Mucosa of descending colon (tissue), 3 donors: ENCODE measurements around the gene MIF4GD. TPM values are rescaled to one million over a fixed set of nuclear protein-coding genes. Genes with fewer than 3 reads are reported as not detected.
"Not testable (repeated sequence)": the region's sequence is repeated elsewhere in the genome, so short reads cannot be mapped to it uniquely, and the experiment has no call there.

ENCODE experiments used
- ATAC-seq: fragments of 200-7000 bp; cut with Tn5 transposase; one replicate; pipeline ENCODE4 v1.9.1; 2020; ENCODE audit warnings: mild to moderate bottlenecking, moderate library complexity
- DNase-seq, 3 donors: peaks; one replicate each; pipeline ENCODE4 v3.0.0-alpha.2; 2020
- H3K36me3 ChIP-seq: fragments of 200-600 bp; one replicate; pipeline ENCODE4 v1.8.0; 2021; ENCODE audit warnings: low read depth, mild to moderate bottlenecking
- H3K4me1 ChIP-seq: fragments of 200-600 bp; one replicate; pipeline ENCODE4 v1.8.0; 2021; ENCODE audit warnings: low read depth, mild to moderate bottlenecking
- H3K4me3 ChIP-seq: fragments of 200-600 bp; one replicate; pipeline ENCODE4 v1.8.0; 2021; ENCODE audit warnings: mild to moderate bottlenecking
- H3K9me3 ChIP-seq: fragments of 200-600 bp; one replicate; pipeline ENCODE4 v1.8.0; 2021; ENCODE audit warnings: mild to moderate bottlenecking
- intact Hi-C, 2 donors: fragments of 100-400 bp; cut with DNase I in 1 of 2; cut with micrococcal nuclease in 1 of 2; formaldehyde crosslinking; loops; one replicate each; pipeline versions ENCODE4 v1.11.0 to v1.11.1; 2022; cut with DNase I, micrococcal nuclease
- total RNA-seq, 3 donors: library from RNA; stranded (reverse); fragmentation: NEBNext Ultra II Directional in 2 of 3; extraction: Animal tissue kit (Norgen Biotek cat#: 25700) in 2 of 3; gene quantifications; one replicate each; pipeline versions ENCODE4 v1.2.1 to v1.2.4, GENCODE V29; 2021 to 2023
- TF ChIP-seq, protein P1 (sequence below): fragments of 200-600 bp; IDR thresholded peaks from one replicate; pipeline ENCODE4 v1.8.0; 2022; ENCODE audit warnings: antibody characterized with exemption, mild to moderate bottlenecking
- donor health status: DM: no; HTN: no; CAD: no; lungs with moderate emphysema.
- donor health status: DM: no; HTN: no; CAD: no.
- donor health status: DM: no; HTN: yes; CAD: no.

MIF4GD gene
- total RNA-seq, 3 donors from 2014 or later, result 17.3 to 21.4 (median 19.1) TPM

DNA sequence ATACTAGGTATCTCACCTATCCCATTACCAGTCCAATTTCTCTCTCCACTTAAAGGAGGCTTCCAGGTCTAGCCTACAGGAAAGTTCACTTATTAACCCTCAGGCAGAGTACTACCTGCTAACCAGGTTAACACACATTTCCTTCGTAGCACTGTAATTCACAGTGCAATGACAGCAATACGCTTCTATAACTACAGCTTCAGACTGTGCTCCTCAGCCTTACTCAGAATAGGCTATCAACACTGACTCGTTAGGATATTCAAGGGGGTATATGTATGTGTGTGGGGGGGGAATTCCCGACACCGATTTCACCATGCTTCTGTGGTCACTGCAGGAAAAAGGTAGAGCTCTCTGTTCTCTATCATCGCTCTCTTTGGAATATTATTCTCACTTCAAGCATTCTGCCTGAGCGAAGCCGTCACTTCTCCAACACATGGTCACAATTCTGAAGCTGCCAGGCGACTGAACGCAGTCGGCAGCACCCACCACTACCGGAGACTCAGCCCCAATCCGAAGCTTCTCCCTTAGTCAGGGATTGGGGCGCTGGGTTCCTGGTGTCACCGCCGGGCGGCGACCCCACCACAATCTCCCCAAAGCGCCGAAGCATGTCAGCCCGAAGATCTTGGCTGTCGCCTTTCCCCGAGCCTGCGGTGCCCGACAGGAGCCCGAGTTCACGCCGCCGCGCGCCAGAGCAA is 10.2 kb downstream of the MIF4GD start:
- intact Hi-C loops, result no loop called here
- Histone ChIP-seq H3K4me3 (peak overlapping the region; percentile 91), H3K36me3 (no peaks in the 10 kb centered on the region), H3K4me1 (peaks cover 16% of the 10 kb centered on the region), H3K9me3 (no peaks in the 10 kb centered on the region)
- DNase-seq, result no peak
- TF ChIP-seq, protein P1, sequence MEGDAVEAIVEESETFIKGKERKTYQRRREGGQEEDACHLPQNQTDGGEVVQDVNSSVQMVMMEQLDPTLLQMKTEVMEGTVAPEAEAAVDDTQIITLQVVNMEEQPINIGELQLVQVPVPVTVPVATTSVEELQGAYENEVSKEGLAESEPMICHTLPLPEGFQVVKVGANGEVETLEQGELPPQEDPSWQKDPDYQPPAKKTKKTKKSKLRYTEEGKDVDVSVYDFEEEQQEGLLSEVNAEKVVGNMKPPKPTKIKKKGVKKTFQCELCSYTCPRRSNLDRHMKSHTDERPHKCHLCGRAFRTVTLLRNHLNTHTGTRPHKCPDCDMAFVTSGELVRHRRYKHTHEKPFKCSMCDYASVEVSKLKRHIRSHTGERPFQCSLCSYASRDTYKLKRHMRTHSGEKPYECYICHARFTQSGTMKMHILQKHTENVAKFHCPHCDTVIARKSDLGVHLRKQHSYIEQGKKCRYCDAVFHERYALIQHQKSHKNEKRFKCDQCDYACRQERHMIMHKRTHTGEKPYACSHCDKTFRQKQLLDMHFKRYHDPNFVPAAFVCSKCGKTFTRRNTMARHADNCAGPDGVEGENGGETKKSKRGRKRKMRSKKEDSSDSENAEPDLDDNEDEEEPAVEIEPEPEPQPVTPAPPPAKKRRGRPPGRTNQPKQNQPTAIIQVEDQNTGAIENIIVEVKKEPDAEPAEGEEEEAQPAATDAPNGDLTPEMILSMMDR, result no peak
- ATAC-seq, result peak; percentile 19

DNA sequence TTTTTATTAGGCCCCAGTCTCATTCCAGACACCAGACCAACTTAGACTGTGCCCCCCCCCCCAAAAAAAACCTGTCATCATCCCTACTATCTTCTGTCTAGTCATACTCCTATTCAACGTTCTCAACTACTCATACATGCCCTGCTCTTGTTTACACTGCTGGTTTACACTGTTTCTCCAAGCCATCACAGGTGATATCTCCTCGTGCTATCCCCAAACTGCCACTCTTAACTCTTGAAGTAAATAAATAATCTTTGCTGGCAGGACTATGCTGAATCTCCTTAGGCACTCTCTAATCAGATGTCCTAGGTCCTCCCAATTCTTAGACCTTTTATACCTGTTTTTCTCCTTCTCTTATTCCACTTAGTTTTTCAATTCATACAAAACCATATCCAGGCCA is 13.8 kb downstream of the MIF4GD start:
- H3K9me3 ChIP-seq, DNase-seq, ATAC-seq, intact Hi-C loops, H3K4me1 ChIP-seq, H3K4me3 ChIP-seq, H3K36me3 ChIP-seq: not testable (repeated sequence)

DNA sequence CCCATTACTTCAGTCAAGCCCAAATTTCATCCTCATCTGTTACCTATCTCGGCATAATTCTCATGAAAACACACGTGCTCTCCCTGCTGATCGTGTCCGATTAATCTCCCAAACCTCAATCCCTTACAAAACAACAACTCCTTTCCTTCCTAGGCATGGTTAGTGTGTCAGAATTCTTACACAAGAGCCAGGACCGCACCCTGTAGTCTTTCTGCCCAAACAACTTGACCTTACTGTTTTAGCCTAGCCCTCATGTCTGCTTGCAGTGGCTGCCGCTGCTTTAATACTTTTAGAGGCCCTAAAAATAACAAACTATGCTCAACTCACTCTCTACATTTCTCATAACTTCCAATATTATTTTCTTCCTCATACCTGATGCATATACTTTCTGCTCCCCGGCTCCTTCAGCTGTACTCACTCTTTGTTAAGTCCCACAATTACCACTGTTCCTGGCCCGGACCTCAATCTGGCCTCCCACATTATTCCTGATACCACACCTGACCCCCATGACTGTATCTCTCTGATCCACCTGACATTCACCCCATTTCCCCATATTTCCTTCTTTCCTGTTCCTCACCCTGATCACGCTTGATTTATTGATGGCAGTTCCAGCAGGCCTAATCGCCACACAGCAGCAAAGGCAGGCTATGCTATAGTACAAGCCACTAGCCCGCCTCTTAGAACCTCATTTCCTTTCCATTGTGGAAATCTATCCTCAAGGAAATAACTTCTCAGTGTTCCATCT is 14.9 kb downstream of the MIF4GD start:
- DNase-seq, intact Hi-C loops, H3K4me1 ChIP-seq, H3K9me3 ChIP-seq, H3K4me3 ChIP-seq, H3K36me3 ChIP-seq, ATAC-seq: not testable (repeated sequence)

DNA sequence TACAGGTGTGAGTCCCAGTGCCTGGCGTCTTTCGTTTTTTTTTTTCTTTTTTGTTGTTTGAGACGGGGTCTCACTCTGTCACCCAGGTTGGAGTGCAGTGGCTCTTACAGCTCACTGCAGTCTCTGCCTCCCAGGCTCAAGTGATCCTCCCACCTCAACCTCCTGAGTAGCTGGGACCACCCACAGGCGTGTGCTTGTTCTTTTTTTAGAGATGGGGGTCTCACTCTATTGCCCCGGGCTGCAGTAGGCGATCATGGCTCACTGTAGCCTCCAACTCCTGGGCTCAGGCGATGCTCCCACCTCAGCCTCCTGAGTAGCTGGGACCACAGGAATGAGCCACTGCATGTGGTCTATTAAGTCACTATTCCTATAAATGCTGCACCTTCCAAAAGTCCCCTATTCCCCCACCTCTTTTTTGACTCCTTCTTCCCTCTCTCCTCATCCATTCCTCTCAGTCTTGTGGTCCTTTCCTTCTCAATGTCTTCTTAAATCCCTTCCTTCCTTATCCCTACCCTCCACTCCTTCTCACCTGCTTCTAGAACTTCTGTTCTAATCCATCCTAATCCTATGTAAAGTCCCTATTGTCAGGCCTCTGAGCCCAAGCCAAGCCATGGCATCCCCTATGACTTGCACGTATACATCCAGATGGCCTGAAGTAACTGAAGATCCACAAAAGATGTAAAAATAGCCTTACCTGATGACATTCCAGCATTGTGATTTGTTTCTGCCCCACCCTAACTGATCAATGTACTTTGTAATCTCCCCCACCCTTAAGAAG is 18.8 kb downstream of the MIF4GD start:
- no peak for ATAC-seq
- no peaks in the 10 kb centered on the region for H3K36me3 ChIP-seq
- H3K4me3 ChIP-seq, result no peak overlapping the region
- TF ChIP-seq, protein P1, result no peak
- H3K4me1 ChIP-seq, result no peaks in the 10 kb centered on the region
- H3K9me3 ChIP-seq, result no peaks in the 10 kb centered on the region
- DNase-seq, result no peak
- intact Hi-C loops, result no loop called here

DNA sequence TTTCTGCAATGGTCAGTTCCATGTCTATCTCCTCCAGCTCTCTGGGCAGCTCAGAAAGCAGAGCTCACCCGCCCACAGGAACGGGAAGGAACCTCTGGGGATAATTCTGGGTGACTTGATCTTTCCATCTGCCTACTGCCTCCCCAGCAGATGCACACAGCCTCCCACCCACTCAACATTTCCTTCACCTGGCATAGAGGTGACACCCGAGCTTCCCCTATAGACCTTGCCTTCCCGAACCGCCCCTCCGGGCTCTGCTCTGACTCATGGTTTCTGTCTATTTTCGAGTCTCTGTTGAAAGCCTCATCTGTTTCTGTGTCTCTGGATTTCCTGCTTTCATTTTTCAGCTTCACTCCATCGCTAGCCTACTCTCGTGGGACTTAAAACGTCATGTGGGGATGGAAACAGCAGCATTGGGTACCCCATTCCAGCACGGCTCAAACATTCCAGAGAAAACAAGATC is 21.0 kb downstream of the MIF4GD start:
- ATAC-seq, result peak; percentile 68
- TF ChIP-seq, protein P1, result no peak
- H3K9me3 ChIP-seq, result no peaks in the 10 kb centered on the region
- no peaks in the 10 kb centered on the region for H3K4me1 ChIP-seq
- H3K4me3 ChIP-seq, result no peak overlapping the region
- H3K36me3 ChIP-seq, result no peaks in the 10 kb centered on the region
- no peak for DNase-seq
- intact Hi-C loops, result no loop called here

DNA sequence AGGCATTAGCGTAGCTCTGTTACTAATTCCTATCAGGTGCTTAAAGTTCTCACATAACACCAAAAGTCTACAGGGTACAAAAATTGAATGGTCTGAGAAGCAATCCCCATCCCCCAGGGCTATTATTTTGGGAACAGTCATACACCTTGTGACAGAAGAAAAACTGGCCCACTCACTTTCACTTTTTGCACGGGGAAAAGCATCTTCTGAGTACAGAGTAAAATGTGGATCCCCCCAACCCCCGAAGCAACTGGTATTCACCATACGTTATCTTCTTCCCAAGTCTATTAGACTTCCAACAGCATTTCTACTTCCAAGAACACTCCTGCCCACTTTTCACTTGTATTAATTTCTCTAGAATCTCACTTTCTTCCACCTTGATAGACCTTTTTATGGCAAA is 21.5 kb downstream of the MIF4GD start:
- no peaks in the 10 kb centered on the region for H3K36me3 ChIP-seq
- no peaks in the 10 kb centered on the region for H3K9me3 ChIP-seq
- no peaks in the 10 kb centered on the region for H3K4me1 ChIP-seq
- no peak overlapping the region for H3K4me3 ChIP-seq
- intact Hi-C loops, result no loop called here
- TF ChIP-seq, protein P1, result no peak
- ATAC-seq, result no peak
- DNase-seq, result no peak
